H1 (cell line): ENCODE data around the gene CHST13. TPM values are rescaled to one million over a fixed set of nuclear protein-coding genes. Genes with fewer than 3 reads are reported as not detected.

ENCODE experiments used
- CTCF ChIA-PET: fragments of 300-600 bp; sonication (Branson Sonifier 250); formaldehyde crosslinking; loops from one replicate; lab custom pipeline; 2021; ENCODE audit not compliant: partially characterized antibody; lab: Charles Lee
- POLR2A ChIA-PET: fragments of 300-600 bp; sonication (Branson Sonifier 250); formaldehyde crosslinking; loops from one replicate; lab custom pipeline; 2021; ENCODE audit warnings: inconsistent platforms; ENCODE audit not compliant: partially characterized antibody; lab: Charles Lee
- DNase-seq, 2 experiments: peaks; one replicate each; pipeline versions ENCODE4 v3.0.0 to v3.0.0-alpha.2; 2010 to 2022; ENCODE audit warnings: low spot score in 2 of 2, low read depth in 1 of 2, mixed read lengths in 1 of 2
- FAIRE-seq: peaks from 2 replicates; lab custom pipeline; 2011; peaks lifted over from hg19 to GRCh38; lab: Jason Lieb, UNC
- H2AFZ ChIP-seq: 2 replicates; pipeline ENCODE4 v1.8.1; 2012; ENCODE audit warnings: low read length, inconsistent platforms
- H2AK5ac ChIP-seq: 2 replicates; pipeline ENCODE4 v1.6.1; 2013; ENCODE audit warnings: low read depth, low read length
- H2BK120ac ChIP-seq: replicated peaks from 2 replicates; pipeline ENCODE3; 2013; ENCODE audit warnings: low read depth, low read length, inconsistent platforms
- H2BK12ac ChIP-seq: 2 replicates; pipeline ENCODE4 v1.6.1; 2013; ENCODE audit warnings: low read depth, low read length
- H2BK15ac ChIP-seq: 2 replicates; pipeline ENCODE4 v1.6.1; 2013; ENCODE audit warnings: low read length
- H2BK20ac ChIP-seq: 2 replicates; pipeline ENCODE4 v1.6.1; 2013; ENCODE audit warnings: low read length
- H2BK5ac ChIP-seq: 2 replicates; pipeline ENCODE4 v1.6.1; 2013; ENCODE audit warnings: low read depth, low read length
- H3K14ac ChIP-seq: 2 replicates; pipeline ENCODE4 v1.6.1; 2013; ENCODE audit warnings: inconsistent platforms; ENCODE audit not compliant: insufficient read length
- H3K18ac ChIP-seq: 2 replicates; pipeline ENCODE4 v1.6.1; 2013; ENCODE audit warnings: low read length; ENCODE audit errors: extremely low read depth
- H3K23ac ChIP-seq: 2 replicates; pipeline ENCODE4 v1.6.1; 2013; ENCODE audit warnings: inconsistent platforms; ENCODE audit not compliant: insufficient read length
- H3K23me2 ChIP-seq: 2 replicates; pipeline ENCODE4 v1.6.1; 2013; ENCODE audit warnings: low read depth, low read length
- H3K27ac ChIP-seq: 2 replicates; pipeline ENCODE4 v1.6.1; 2011; ENCODE audit warnings: low read depth, low read length, inconsistent platforms
- H3K27me3 ChIP-seq, 4 experiments: replicated peaks in 1 of 4; 1 replicate in 1 of 4; 2 replicates in 3 of 4; pipeline versions ENCODE4 v1.6.1 to v1.8.1; 2011 to 2013; ENCODE audit warnings: low read length in 3 of 4, mild to moderate bottlenecking in 3 of 4, inconsistent platforms in 2 of 4, mixed read lengths in 2 of 4, moderate library complexity in 1 of 4; ENCODE audit not compliant: control insufficient read depth in 3 of 4, insufficient read depth in 3 of 4; ENCODE audit errors: extremely low read depth in 1 of 4
- H3K36me3 ChIP-seq, 4 experiments: 2 replicates each; pipeline versions ENCODE4 v1.6.1 to v1.8.1; 2011 to 2013; ENCODE audit warnings: mild to moderate bottlenecking in 4 of 4, low read length in 3 of 4, moderate library complexity in 2 of 4, control low read depth in 1 of 4, inconsistent platforms in 1 of 4; ENCODE audit not compliant: insufficient read depth in 4 of 4, control insufficient read depth in 2 of 4
- H3K4ac ChIP-seq: replicated peaks from 2 replicates; pipeline ENCODE3; 2013; ENCODE audit warnings: low read length, low read depth, mixed read lengths, inconsistent platforms; ENCODE audit not compliant: insufficient read length
- H3K4me1 ChIP-seq, 4 experiments: replicated peaks in 1 of 4; 1 replicate in 1 of 4; 2 replicates in 3 of 4; pipeline versions ENCODE4 v1.6.1 to v1.8.1; 2011 to 2013; ENCODE audit warnings: low read length in 3 of 4, inconsistent platforms in 2 of 4, mixed read lengths in 1 of 4; ENCODE audit not compliant: insufficient read depth in 4 of 4, control insufficient read depth in 3 of 4
- H3K4me2 ChIP-seq, 2 experiments: 2 replicates each; pipeline versions ENCODE4 v1.6.1 to v1.8.1; 2011 to 2013; ENCODE audit warnings: low read depth in 2 of 2, low read length in 2 of 2, control low read depth in 1 of 2, inconsistent platforms in 1 of 2, mild to moderate bottlenecking in 1 of 2; ENCODE audit not compliant: insufficient read depth in 1 of 2
- H3K4me3 ChIP-seq, 4 experiments: fragments of 200-600, 300-600 bp in 1 of 4; sonication (generic), shearing (Covaris generic), sonication (Bioruptor Twin) in 1 of 4; 2 replicates each; pipeline versions ENCODE4 v1.5.1 to v1.8.1; 2011 to 2016; ENCODE audit warnings: low read length in 4 of 4, low read depth in 3 of 4, control low read depth in 2 of 4, inconsistent platforms in 2 of 4, mild to moderate bottlenecking in 2 of 4, mixed read lengths in 1 of 4, moderate library complexity in 1 of 4; ENCODE audit not compliant: insufficient read depth in 2 of 4; ENCODE audit errors: extremely low read depth in 1 of 4
- H3K56ac ChIP-seq: replicated peaks from 2 replicates; pipeline ENCODE3; 2013; ENCODE audit warnings: low read depth, mild to moderate bottlenecking, mixed read lengths, low read length, inconsistent platforms; ENCODE audit not compliant: insufficient read length
- H3K79me1 ChIP-seq: 2 replicates; pipeline ENCODE4 v1.6.1; 2013; ENCODE audit warnings: low read depth, low read length, control low read depth
- H3K79me2 ChIP-seq, 2 experiments: 2 replicates each; pipeline versions ENCODE4 v1.6.1 to v1.8.1; 2012 to 2013; ENCODE audit warnings: low read length in 2 of 2, mild to moderate bottlenecking in 2 of 2, inconsistent platforms in 1 of 2; ENCODE audit not compliant: insufficient read depth in 2 of 2, control insufficient read depth in 1 of 2
- H3K9ac ChIP-seq, 4 experiments: replicated peaks in 1 of 4; 1 replicate in 1 of 4; 2 replicates in 3 of 4; pipeline versions ENCODE4 v1.6.1 to v1.8.1; 2011 to 2013; ENCODE audit warnings: low read depth in 3 of 4, low read length in 3 of 4, control low read depth in 2 of 4, mild to moderate bottlenecking in 2 of 4, moderate library complexity in 2 of 4, inconsistent platforms in 1 of 4; ENCODE audit errors: extremely low read depth in 1 of 4
- H3K9me3 ChIP-seq, 2 experiments: 2 replicates each; pipeline versions ENCODE4 v1.6.1 to v1.8.1; 2012 to 2013; ENCODE audit warnings: mild to moderate bottlenecking in 2 of 2, moderate library complexity in 2 of 2, control low read depth in 1 of 2, inconsistent platforms in 1 of 2, low read depth in 1 of 2, low read length in 1 of 2, mixed read lengths in 1 of 2; ENCODE audit not compliant: insufficient read depth in 2 of 2
- H4K20me1 ChIP-seq, 2 experiments: replicated peaks in 1 of 2; 2 replicates each; pipeline versions ENCODE3 to v1.8.1; 2011 to 2013; ENCODE audit warnings: inconsistent platforms in 2 of 2, low read length in 2 of 2, mild to moderate bottlenecking in 1 of 2; ENCODE audit not compliant: insufficient read depth in 2 of 2, control insufficient read depth in 1 of 2
- H4K5ac ChIP-seq: 2 replicates; pipeline ENCODE4 v1.6.1; 2013; ENCODE audit warnings: low read length, low read depth, mixed read lengths, inconsistent platforms; ENCODE audit not compliant: insufficient read length
- H4K8ac ChIP-seq: 2 replicates; pipeline ENCODE4 v1.8.0; 2013; ENCODE audit warnings: mild to moderate bottlenecking, moderate library complexity, low read length, inconsistent platforms; ENCODE audit not compliant: insufficient read depth; ENCODE audit errors: extremely low read depth
- H4K91ac ChIP-seq: replicated peaks from 2 replicates; pipeline ENCODE3; 2013; ENCODE audit warnings: low read length, mixed read lengths, inconsistent platforms; ENCODE audit not compliant: insufficient read length
- BACH1 ChIP-seq: IDR thresholded peaks from 2 replicates; pipeline ENCODE4 v1.6.1; 2012; ENCODE audit warnings: low read length, improper control_type of control experiment
- JUN ChIP-seq: IDR thresholded peaks from 2 replicates; pipeline ENCODE4 v1.6.1; 2011; ENCODE audit warnings: low read depth, mild to moderate bottlenecking, improper control_type of control experiment, low read length
- KDM1A ChIP-seq: fragments of 200-600, 300-600 bp; sonication (generic); IDR thresholded peaks from 2 replicates; pipeline ENCODE4 v1.7.1; 2016; ENCODE audit warnings: mild to moderate bottlenecking, low read length, borderline replicate concordance
- NRF1 ChIP-seq: IDR thresholded peaks from 2 replicates; pipeline ENCODE4 v1.6.1; 2011; ENCODE audit warnings: mild to moderate bottlenecking, low read depth, low read length, improper control_type of control experiment
- PHF8 ChIP-seq: fragments of 200-600 bp; sonication (generic); conservative IDR thresholded peaks from 2 replicates; pipeline ENCODE4 v1.7.1; 2012; ENCODE audit warnings: low read depth, mild to moderate bottlenecking, inconsistent platforms, low read length, moderate library complexity
- POLR2A ChIP-seq, 2 experiments: IDR thresholded peaks; 1 replicate in 1 of 2; 2 replicates in 1 of 2; pipeline ENCODE4 v1.6.1; 2011; ENCODE audit warnings: low read depth in 2 of 2, low read length in 2 of 2, mild to moderate bottlenecking in 2 of 2; ENCODE audit errors: control extremely low read depth in 1 of 2
- SIN3A ChIP-seq, 2 experiments: IDR thresholded peaks in 1 of 2; conservative IDR thresholded peaks in 1 of 2; 2 replicates each; pipeline ENCODE4 v1.6.1; 2011 to 2012; ENCODE audit warnings: low read length in 2 of 2, improper control_type of control experiment in 1 of 2, low read depth in 1 of 2, mild to moderate bottlenecking in 1 of 2
- SIRT6 ChIP-seq: IDR thresholded peaks from one replicate; pipeline ENCODE4 v1.7.1; 2012; ENCODE audit warnings: low read length, inconsistent platforms
- SUZ12 ChIP-seq: fragments of 200-600 bp; sonication (generic); IDR thresholded peaks from 2 replicates; pipeline ENCODE4 v1.6.1; 2012; ENCODE audit warnings: mild to moderate bottlenecking, inconsistent platforms, low read length, moderate library complexity, mixed read lengths
- TAF1 ChIP-seq: IDR thresholded peaks from 2 replicates; pipeline ENCODE4 v1.6.1; 2011; ENCODE audit warnings: mild to moderate bottlenecking, low read depth, low read length
- TAF7 ChIP-seq: optimal IDR thresholded peaks from 2 replicates; pipeline ENCODE3; 2011; ENCODE audit warnings: low read depth, mild to moderate bottlenecking, inconsistent platforms, low read length, moderate library complexity, borderline replicate concordance
- TBP ChIP-seq: IDR thresholded peaks from 2 replicates; pipeline ENCODE4 v1.6.1; 2011; ENCODE audit warnings: low read depth, low read length, improper control_type of control experiment
- TEAD4 ChIP-seq: IDR thresholded peaks from 2 replicates; pipeline ENCODE4 v1.6.1; 2012; ENCODE audit warnings: low read depth, low read length, inconsistent platforms, mixed read lengths
- ZNF274 ChIP-seq: IDR thresholded peaks from 2 replicates; pipeline ENCODE4 v1.7.0; 2012; ENCODE audit warnings: low read length, borderline replicate concordance; ENCODE audit errors: extremely low read depth
- WGBS, 2 experiments: shearing (Covaris generic) in 1 of 2; methylation state at CpG; one replicate each; pipeline versions ENCODE4 v1.1.6 to v1.1.7; 2013 to 2015; ENCODE audit warnings: low lambda C conversion rate in 2 of 2, mixed read lengths in 2 of 2, inconsistent platforms in 1 of 2, low coverage in 1 of 2, missing lambda C conversion rate in 1 of 2; ENCODE audit not compliant: insufficient replicate concordance in 2 of 2, insufficient coverage in 1 of 2, insufficient read length in 1 of 2; ENCODE audit errors: extremely low coverage in 1 of 2, missing lambda C conversion rate in 1 of 2; 5-methylcytosine and 5-hydroxymethylcytosine counted together
- polyA plus RNA-seq, 7 experiments: library from polyadenylated mRNA; depleted of rRNA in 3 of 7; stranded (reverse) in 5 of 7; unstranded in 2 of 7; fragments of >200 nt in 5 of 7; fragments of 200-250 nt in 2 of 7; gene quantifications; 1 replicate in 5 of 7; 2 replicates in 1 of 7; 4 replicates in 1 of 7; pipeline versions ENCODE4 v1.2.1 to v1.2.3, GENCODE V29; 2011 to 2013; ENCODE audit warnings: missing spikeins in 2 of 7, mixed read lengths in 2 of 7
- total RNA-seq: library from RNA; stranded (reverse); fragmentation: NEBNext Ultra II Directional; extraction: Animal tissue kit (Norgen Biotek cat#: 25700); gene quantifications from 2 replicates; pipeline ENCODE4 v1.2.1, GENCODE V29; 2021

Gene CHST13
- total and polyA plus RNA-seq, 2 of the 8 experiments (the other 6 are each of a cell fraction or from before 2014, with no cell fraction given), result 5.4 to 11.7 TPM

- Histone ChIP-seq H4K8ac (peak within 1 kb of the TSS; percentile 71), H2AK5ac (no peak within 1 kb of the TSS), H4K20me1 (peaks cover 0 to 5% of the 10 kb centered on the region in 2 experiments), H2BK120ac (no peak within 1 kb of the TSS), H3K18ac (no peak within 1 kb of the TSS), H2AFZ (0 out of 2 replicates have a peak within 1 kb of the TSS, but pooled peaks have one; percentile 33), H3K23ac (no peak within 1 kb of the TSS), H3K14ac (no peak within 1 kb of the TSS), H2BK12ac (no peak within 1 kb of the TSS; the same call in 1 of the 2 replicates), H3K9ac (no peak within 1 kb of the TSS), H3K27ac (no peak within 1 kb of the TSS), H3K9me3 (no peaks in the 10 kb centered on the region), H2BK20ac (no peak within 1 kb of the TSS), H3K27me3 (no peaks in the 10 kb centered on the region), H2BK15ac (no peak within 1 kb of the TSS), H4K91ac (no peak within 1 kb of the TSS), H3K56ac (no peak within 1 kb of the TSS), H3K4ac (no peak within 1 kb of the TSS), H3K79me1 (no peaks in the 10 kb centered on the region), H3K4me3 (no peak within 1 kb of the TSS), H4K5ac (no peak within 1 kb of the TSS), H3K4me1 (no peaks in the 10 kb centered on the region), H3K4me2 (no peak within 1 kb of the TSS), H3K36me3 (no peaks in the 10 kb centered on the region; a peak in 1 of 8 replicates), H3K23me2 (peaks cover 6% of the 10 kb centered on the region; the same call in 1 of the 2 replicates), H2BK5ac (no peak within 1 kb of the TSS), H3K79me2 (no peaks in the 10 kb centered on the region)
- peak in 1 of 2 experiments; percentile 41 for DNase-seq
- POLR2A ChIA-PET, result no interaction called here
- FAIRE-seq, result no peak
- CTCF ChIA-PET, result interaction anchor here (1.2 kb wide), 1 partner anchor 120 kb away, joined by 3 read pairs; no protein-coding TSS in a partner anchor
- WGBS, 2 experiments, result 81% methylated on average over 9 of the region's 9 CpGs; no CpG with 5 or more reads in 1 of the 2 experiments
- no peak for TF ChIP-seq TAF7
- TF ChIP-seq SIN3A (conservative IDR thresholded peaks at IDR 0.05 in 1 of 2, IDR thresholded peaks at IDR 0.05 in 1 of 2; ENCODE audit: low read depth in 1 of 2, low read length in 2 of 2), result no peak
- TF ChIP-seq TAF1, result no peak
- TF ChIP-seq ZNF274, result no peak
- TF ChIP-seq TBP, result no peak
- no peak for TF ChIP-seq BACH1
- no peak for TF ChIP-seq NRF1
- no peak for TF ChIP-seq PHF8
- no peak for TF ChIP-seq SUZ12
- TF ChIP-seq TEAD4, result no peak
- TF ChIP-seq SIRT6, result no peak
- no peak for TF ChIP-seq POLR2A (IDR thresholded peaks at IDR 0.05; ENCODE audit: control extremely low read depth in 1 of 2, low read depth in 2 of 2, low read length in 2 of 2)
- TF ChIP-seq KDM1A, result no peak
- no peak for TF ChIP-seq JUN
These were observed 34.5 kb downstream of the CHST13 start, which contains the start of gene C3orf22 for GRCh38 chr3:126558336-126559071. TSS of gene C3orf22 (minus strand) at chr3:126558932. CDS start at chr3:126553390, 5,542 bp downstream.
